H1 (cell line): ENCODE data around the gene NOS3. TPM values are rescaled to one million over a fixed set of nuclear protein-coding genes. Genes with fewer than 3 reads are reported as not detected.

Experiments
- CTCF ChIA-PET: fragments of 300-600 bp; sonication (Branson Sonifier 250); formaldehyde crosslinking; loops from one replicate; lab custom pipeline; 2021; ENCODE audit not compliant: partially characterized antibody; lab: Charles Lee
- POLR2A ChIA-PET: fragments of 300-600 bp; sonication (Branson Sonifier 250); formaldehyde crosslinking; loops from one replicate; lab custom pipeline; 2021; ENCODE audit warnings: inconsistent platforms; ENCODE audit not compliant: partially characterized antibody; lab: Charles Lee
- DNase-seq, 2 experiments: peaks; one replicate each; pipeline versions ENCODE4 v3.0.0 to v3.0.0-alpha.2; 2010 to 2022; ENCODE audit warnings: low spot score in 2 of 2, low read depth in 1 of 2, mixed read lengths in 1 of 2
- FAIRE-seq: peaks from 2 replicates; lab custom pipeline; 2011; peaks lifted over from hg19 to GRCh38; lab: Jason Lieb, UNC
- H2AFZ ChIP-seq: 2 replicates; pipeline ENCODE4 v1.8.1; 2012; ENCODE audit warnings: low read length, inconsistent platforms
- H2AK5ac ChIP-seq: 2 replicates; pipeline ENCODE4 v1.6.1; 2013; ENCODE audit warnings: low read depth, low read length
- H2BK120ac ChIP-seq: replicated peaks from 2 replicates; pipeline ENCODE3; 2013; ENCODE audit warnings: low read depth, low read length, inconsistent platforms
- H2BK12ac ChIP-seq: 2 replicates; pipeline ENCODE4 v1.6.1; 2013; ENCODE audit warnings: low read depth, low read length
- H2BK15ac ChIP-seq: 2 replicates; pipeline ENCODE4 v1.6.1; 2013; ENCODE audit warnings: low read length
- H2BK20ac ChIP-seq: 2 replicates; pipeline ENCODE4 v1.6.1; 2013; ENCODE audit warnings: low read length
- H2BK5ac ChIP-seq: 2 replicates; pipeline ENCODE4 v1.6.1; 2013; ENCODE audit warnings: low read depth, low read length
- H3K14ac ChIP-seq: 2 replicates; pipeline ENCODE4 v1.6.1; 2013; ENCODE audit warnings: inconsistent platforms; ENCODE audit not compliant: insufficient read length
- H3K18ac ChIP-seq: 2 replicates; pipeline ENCODE4 v1.6.1; 2013; ENCODE audit warnings: low read length; ENCODE audit errors: extremely low read depth
- H3K23ac ChIP-seq: 2 replicates; pipeline ENCODE4 v1.6.1; 2013; ENCODE audit warnings: inconsistent platforms; ENCODE audit not compliant: insufficient read length
- H3K23me2 ChIP-seq: 2 replicates; pipeline ENCODE4 v1.6.1; 2013; ENCODE audit warnings: low read depth, low read length
- H3K27ac ChIP-seq: 2 replicates; pipeline ENCODE4 v1.6.1; 2011; ENCODE audit warnings: low read depth, low read length, inconsistent platforms
- H3K27me3 ChIP-seq, 4 experiments: replicated peaks in 1 of 4; 1 replicate in 1 of 4; 2 replicates in 3 of 4; pipeline versions ENCODE4 v1.6.1 to v1.8.1; 2011 to 2013; ENCODE audit warnings: low read length in 3 of 4, mild to moderate bottlenecking in 3 of 4, inconsistent platforms in 2 of 4, mixed read lengths in 2 of 4, moderate library complexity in 1 of 4; ENCODE audit not compliant: control insufficient read depth in 3 of 4, insufficient read depth in 3 of 4; ENCODE audit errors: extremely low read depth in 1 of 4
- H3K36me3 ChIP-seq, 4 experiments: 2 replicates each; pipeline versions ENCODE4 v1.6.1 to v1.8.1; 2011 to 2013; ENCODE audit warnings: mild to moderate bottlenecking in 4 of 4, low read length in 3 of 4, moderate library complexity in 2 of 4, control low read depth in 1 of 4, inconsistent platforms in 1 of 4; ENCODE audit not compliant: insufficient read depth in 4 of 4, control insufficient read depth in 2 of 4
- H3K4ac ChIP-seq: replicated peaks from 2 replicates; pipeline ENCODE3; 2013; ENCODE audit warnings: low read length, low read depth, mixed read lengths, inconsistent platforms; ENCODE audit not compliant: insufficient read length
- H3K4me1 ChIP-seq, 4 experiments: replicated peaks in 1 of 4; 1 replicate in 1 of 4; 2 replicates in 3 of 4; pipeline versions ENCODE4 v1.6.1 to v1.8.1; 2011 to 2013; ENCODE audit warnings: low read length in 3 of 4, inconsistent platforms in 2 of 4, mixed read lengths in 1 of 4; ENCODE audit not compliant: insufficient read depth in 4 of 4, control insufficient read depth in 3 of 4
- H3K4me2 ChIP-seq, 2 experiments: 2 replicates each; pipeline versions ENCODE4 v1.6.1 to v1.8.1; 2011 to 2013; ENCODE audit warnings: low read depth in 2 of 2, low read length in 2 of 2, control low read depth in 1 of 2, inconsistent platforms in 1 of 2, mild to moderate bottlenecking in 1 of 2; ENCODE audit not compliant: insufficient read depth in 1 of 2
- H3K4me3 ChIP-seq, 4 experiments: fragments of 200-600, 300-600 bp in 1 of 4; sonication (generic), shearing (Covaris generic), sonication (Bioruptor Twin) in 1 of 4; 2 replicates each; pipeline versions ENCODE4 v1.5.1 to v1.8.1; 2011 to 2016; ENCODE audit warnings: low read length in 4 of 4, low read depth in 3 of 4, control low read depth in 2 of 4, inconsistent platforms in 2 of 4, mild to moderate bottlenecking in 2 of 4, mixed read lengths in 1 of 4, moderate library complexity in 1 of 4; ENCODE audit not compliant: insufficient read depth in 2 of 4; ENCODE audit errors: extremely low read depth in 1 of 4
- H3K56ac ChIP-seq: replicated peaks from 2 replicates; pipeline ENCODE3; 2013; ENCODE audit warnings: low read depth, mild to moderate bottlenecking, mixed read lengths, low read length, inconsistent platforms; ENCODE audit not compliant: insufficient read length
- H3K79me1 ChIP-seq: 2 replicates; pipeline ENCODE4 v1.6.1; 2013; ENCODE audit warnings: low read depth, low read length, control low read depth
- H3K79me2 ChIP-seq, 2 experiments: 2 replicates each; pipeline versions ENCODE4 v1.6.1 to v1.8.1; 2012 to 2013; ENCODE audit warnings: low read length in 2 of 2, mild to moderate bottlenecking in 2 of 2, inconsistent platforms in 1 of 2; ENCODE audit not compliant: insufficient read depth in 2 of 2, control insufficient read depth in 1 of 2
- H3K9ac ChIP-seq, 4 experiments: replicated peaks in 1 of 4; 1 replicate in 1 of 4; 2 replicates in 3 of 4; pipeline versions ENCODE4 v1.6.1 to v1.8.1; 2011 to 2013; ENCODE audit warnings: low read depth in 3 of 4, low read length in 3 of 4, control low read depth in 2 of 4, mild to moderate bottlenecking in 2 of 4, moderate library complexity in 2 of 4, inconsistent platforms in 1 of 4; ENCODE audit errors: extremely low read depth in 1 of 4
- H3K9me3 ChIP-seq, 2 experiments: 2 replicates each; pipeline versions ENCODE4 v1.6.1 to v1.8.1; 2012 to 2013; ENCODE audit warnings: mild to moderate bottlenecking in 2 of 2, moderate library complexity in 2 of 2, control low read depth in 1 of 2, inconsistent platforms in 1 of 2, low read depth in 1 of 2, low read length in 1 of 2, mixed read lengths in 1 of 2; ENCODE audit not compliant: insufficient read depth in 2 of 2
- H4K20me1 ChIP-seq, 2 experiments: replicated peaks in 1 of 2; 2 replicates each; pipeline versions ENCODE3 to v1.8.1; 2011 to 2013; ENCODE audit warnings: inconsistent platforms in 2 of 2, low read length in 2 of 2, mild to moderate bottlenecking in 1 of 2; ENCODE audit not compliant: insufficient read depth in 2 of 2, control insufficient read depth in 1 of 2
- H4K5ac ChIP-seq: 2 replicates; pipeline ENCODE4 v1.6.1; 2013; ENCODE audit warnings: low read length, low read depth, mixed read lengths, inconsistent platforms; ENCODE audit not compliant: insufficient read length
- H4K8ac ChIP-seq: 2 replicates; pipeline ENCODE4 v1.8.0; 2013; ENCODE audit warnings: mild to moderate bottlenecking, moderate library complexity, low read length, inconsistent platforms; ENCODE audit not compliant: insufficient read depth; ENCODE audit errors: extremely low read depth
- H4K91ac ChIP-seq: replicated peaks from 2 replicates; pipeline ENCODE3; 2013; ENCODE audit warnings: low read length, mixed read lengths, inconsistent platforms; ENCODE audit not compliant: insufficient read length
- CEBPB ChIP-seq: IDR thresholded peaks from 2 replicates; pipeline ENCODE4 v1.6.1; 2012; ENCODE audit warnings: low read depth, low read length
- HDAC2 ChIP-seq, 2 experiments: fragments of 300-600 bp in 1 of 2; sonication (generic) in 1 of 2; IDR thresholded peaks; 2 replicates each; pipeline ENCODE4 v1.6.1; 2011 to 2012; ENCODE audit warnings: low read depth in 2 of 2, low read length in 2 of 2, mild to moderate bottlenecking in 2 of 2, moderate library complexity in 2 of 2, borderline replicate concordance in 1 of 2, inconsistent platforms in 1 of 2
- MAFK ChIP-seq: IDR thresholded peaks from 2 replicates; pipeline ENCODE4 v1.6.1; 2012; ENCODE audit warnings: low read depth, mild to moderate bottlenecking, improper control_type of control experiment, low read length
- RAD21 ChIP-seq, 2 experiments: IDR thresholded peaks in 1 of 2; conservative IDR thresholded peaks in 1 of 2; 2 replicates each; pipeline ENCODE4 v1.6.1; 2011; ENCODE audit warnings: low read depth in 2 of 2, low read length in 2 of 2, improper control_type of control experiment in 1 of 2, inconsistent platforms in 1 of 2, mild to moderate bottlenecking in 1 of 2, moderate library complexity in 1 of 2
- RFX5 ChIP-seq: IDR thresholded peaks from 2 replicates; pipeline ENCODE4 v1.6.1; 2011; ENCODE audit warnings: low read depth, low read length, improper control_type of control experiment, borderline replicate concordance
- TCF12 ChIP-seq: IDR thresholded peaks from 2 replicates; pipeline ENCODE4 v1.6.1; 2011; ENCODE audit warnings: low read depth, mild to moderate bottlenecking, low read length
- WGBS, 2 experiments: shearing (Covaris generic) in 1 of 2; methylation state at CpG; one replicate each; pipeline versions ENCODE4 v1.1.6 to v1.1.7; 2013 to 2015; ENCODE audit warnings: low lambda C conversion rate in 2 of 2, mixed read lengths in 2 of 2, inconsistent platforms in 1 of 2, low coverage in 1 of 2, missing lambda C conversion rate in 1 of 2; ENCODE audit not compliant: insufficient replicate concordance in 2 of 2, insufficient coverage in 1 of 2, insufficient read length in 1 of 2; ENCODE audit errors: extremely low coverage in 1 of 2, missing lambda C conversion rate in 1 of 2; 5-methylcytosine and 5-hydroxymethylcytosine counted together
- polyA plus RNA-seq, 7 experiments: library from polyadenylated mRNA; depleted of rRNA in 3 of 7; stranded (reverse) in 5 of 7; unstranded in 2 of 7; fragments of >200 nt in 5 of 7; fragments of 200-250 nt in 2 of 7; gene quantifications; 1 replicate in 5 of 7; 2 replicates in 1 of 7; 4 replicates in 1 of 7; pipeline versions ENCODE4 v1.2.1 to v1.2.3, GENCODE V29; 2011 to 2013; ENCODE audit warnings: missing spikeins in 2 of 7, mixed read lengths in 2 of 7
- total RNA-seq: library from RNA; stranded (reverse); fragmentation: NEBNext Ultra II Directional; extraction: Animal tissue kit (Norgen Biotek cat#: 25700); gene quantifications from 2 replicates; pipeline ENCODE4 v1.2.1, GENCODE V29; 2021

Gene NOS3
- total and polyA plus RNA-seq, 2 of the 8 experiments (the other 6 are each of a cell fraction or from before 2014, with no cell fraction given): 4.4 to 16.2 TPM

DNA sequence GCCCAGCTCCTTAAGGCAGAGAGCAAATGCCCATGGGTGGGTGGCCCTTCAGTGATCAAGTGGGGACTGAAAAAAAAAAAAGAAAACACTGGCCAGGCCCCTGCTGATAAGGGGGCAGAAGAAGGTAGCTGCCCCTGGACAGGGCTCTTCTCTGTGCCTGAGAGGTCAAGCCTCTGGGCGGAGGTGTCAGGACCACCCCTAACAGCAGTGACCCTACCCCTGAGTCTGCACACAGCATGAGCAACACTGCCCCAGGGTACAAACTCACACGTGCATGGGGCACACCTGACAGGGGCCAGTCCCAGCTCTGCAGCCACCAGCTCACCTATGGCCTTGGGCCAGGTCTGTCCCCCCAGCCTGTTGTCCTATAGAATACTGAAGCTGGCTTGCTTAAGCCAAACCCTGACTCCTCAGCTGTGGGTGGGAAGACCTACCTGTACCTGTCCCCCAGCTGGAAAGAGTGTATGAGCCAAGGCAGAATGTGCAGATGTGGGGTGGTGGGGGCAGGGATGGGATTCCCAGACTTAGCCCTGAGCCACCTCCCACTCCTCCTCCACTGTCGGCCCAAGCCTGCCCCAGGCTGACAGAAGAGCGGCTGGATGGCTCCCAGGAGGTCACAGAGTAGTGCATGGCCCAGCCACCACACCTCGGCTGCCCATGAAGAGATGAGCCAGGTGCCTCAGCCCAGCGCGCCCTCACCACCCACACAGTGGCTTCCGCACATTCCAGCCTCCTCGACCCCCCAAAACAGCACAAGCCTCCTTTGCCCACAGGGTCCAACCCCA lies 36.4 kb upstream of the NOS3 start:
- DNase-seq (no peak), FAIRE-seq (no peak)
- Histone ChIP-seq H2BK15ac (0 out of 2 replicates have a peak overlapping the region, but pooled peaks have one; percentile 72), H3K23ac (no peak overlapping the region), H3K27ac (no peak overlapping the region), H3K4me3 (no peak overlapping the region), H4K5ac (no peak overlapping the region), H2BK20ac (no peak overlapping the region; the same call in 1 of the 2 replicates), H2BK120ac (no peak overlapping the region), H4K91ac (no peak overlapping the region), H4K20me1 (peaks cover 0 to 1% of the 10 kb centered on the region in 2 experiments), H3K27me3 (peaks cover 0 to 23% (median 14%) of the 10 kb centered on the region in 4 experiments; a peak in 5 of 7 replicates), H4K8ac (0 out of 2 replicates have a peak overlapping the region, but pooled peaks have one; percentile 53), H3K79me1 (no peaks in the 10 kb centered on the region), H3K23me2 (no peaks in the 10 kb centered on the region; the same call in 1 of the 2 replicates), H2AFZ (no peak overlapping the region), H2BK5ac (no peak overlapping the region), H2BK12ac (0 out of 2 replicates have a peak overlapping the region, but pooled peaks have one; percentile 50), H3K4me2 (no peak overlapping the region), H3K14ac (no peak overlapping the region), H3K9ac (no peak overlapping the region), H3K4ac (no peak overlapping the region), H3K18ac (peak overlapping the region; percentile 32), H3K4me1 (peaks cover 0 to 20% (median 16%) of the 10 kb centered on the region in 4 experiments; a peak in 6 of 7 replicates), H3K79me2 (no peaks in the 10 kb centered on the region), H3K36me3 (no peaks in the 10 kb centered on the region; a peak in 1 of 8 replicates), H3K56ac (no peak overlapping the region), H2AK5ac (peak overlapping the region; percentile 90; the same call in 1 of the 2 replicates), H3K9me3 (no peaks in the 10 kb centered on the region)
- CTCF ChIA-PET: interaction anchor here (0.6 to 25.2 kb wide), 8 partner anchors 16 to 362 kb away, joined by 3 to 797 read pairs (median 4); partner anchors contain the start of gene KCNH2
- POLR2A ChIA-PET: interaction anchor here (1.1 to 1.4 kb wide), 2 partner anchors 11 to 25 kb away, joined by 3 to 6 read pairs; no protein-coding TSS in a partner anchor
- 72% methylated on average over 7 of the region's 9 CpGs; no CpG with 5 or more reads in 1 of the 2 experiments for WGBS, 2 experiments
- TF ChIP-seq CEBPB (no peak), RFX5 (no peak), HDAC2 (IDR thresholded peaks at IDR 0.05; ENCODE audit: borderline replicate concordance in 1 of 2, low read depth in 2 of 2, low read length in 2 of 2) (no peak), RAD21 (IDR thresholded peaks at IDR 0.05 in 1 of 2, conservative IDR thresholded peaks at IDR 0.05 in 1 of 2; ENCODE audit: low read depth in 2 of 2, low read length in 2 of 2) (no peak), MAFK (no peak), TCF12 (no peak)
